Measurements from ENCODE around the gene KCNQ1.

GRCh38 chr11:2664791-2665525 lies 220.2 kb downstream of the KCNQ1 start:
- no peak for TF ChIP-seq CTCF (IDR thresholded peaks at IDR 0.05; ENCODE audit: low read length)
- TF ChIP-seq EZH2 (IDR thresholded peaks at IDR 0.05; ENCODE audit: borderline replicate concordance, low read length), result no peak
